ENCODE data around the gene SPTBN1. TPM values are rescaled to one million over a fixed set of nuclear protein-coding genes. Genes with fewer than 3 reads are reported as not detected.

Gene SPTBN1
- total RNA-seq, 1 donor from 2014 or later, result 320 TPM

- no peak for DNase-seq (ENCODE audit: low spot score)
Measured at GRCh38 chr2:54551123-54551756, 95.1 kb downstream of the SPTBN1 start.

- no peak for DNase-seq (ENCODE audit: low spot score)
Measured at GRCh38 chr2:54553075-54553474, 96.9 kb downstream of the SPTBN1 start.

- no peak for DNase-seq (ENCODE audit: low spot score)
Measured at GRCh38 chr2:54553775-54554174, 97.6 kb downstream of the SPTBN1 start.

- no peak for DNase-seq (ENCODE audit: low spot score)
Measured at GRCh38 chr2:54555318-54555837, 99.3 kb downstream of the SPTBN1 start.

GRCh38 chr2:54556621-54557121, 100.5 kb downstream of the SPTBN1 start:
- no peak for DNase-seq (ENCODE audit: low spot score)

- DNase-seq (ENCODE audit: low spot score), result no peak
Measured at GRCh38 chr2:54557211-54557600, 101.1 kb downstream of the SPTBN1 start.

GRCh38 chr2:54557601-54558187, 101.6 kb downstream of the SPTBN1 start:
- no peak for DNase-seq (ENCODE audit: low spot score)

GRCh38 chr2:54558188-54559005, 102.3 kb downstream of the SPTBN1 start:
- peak; percentile 58 for DNase-seq (ENCODE audit: low spot score)

GRCh38 chr2:54559006-54559445, 102.9 kb downstream of the SPTBN1 start:
- DNase-seq (ENCODE audit: low spot score), result no peak

GRCh38 chr2:54559593-54560145, 103.5 kb downstream of the SPTBN1 start:
- DNase-seq (ENCODE audit: low spot score), result peak; percentile 86

GRCh38 chr2:54560146-54560881, 104.2 kb downstream of the SPTBN1 start:
- DNase-seq (ENCODE audit: low spot score), result peak; percentile 65

- DNase-seq (ENCODE audit: low spot score), result no peak
Measured at GRCh38 chr2:54561010-54561409, 104.9 kb downstream of the SPTBN1 start.

GRCh38 chr2:54564439-54564838, 108.3 kb downstream of the SPTBN1 start:
- DNase-seq (ENCODE audit: low spot score), result no peak

GRCh38 chr2:54565551-54565950, 109.4 kb downstream of the SPTBN1 start:
- no peak for DNase-seq (ENCODE audit: low spot score)

GRCh38 chr2:54566896-54567295, 110.8 kb downstream of the SPTBN1 start:
- DNase-seq (ENCODE audit: low spot score), result no peak

- DNase-seq (ENCODE audit: low spot score), result no peak
Measured at GRCh38 chr2:54568876-54569321, 112.8 kb downstream of the SPTBN1 start.

- DNase-seq (ENCODE audit: low spot score), result no peak
Measured at GRCh38 chr2:54569745-54570301, 113.7 kb downstream of the SPTBN1 start.

GRCh38 chr2:54570321-54570855, 114.3 kb downstream of the SPTBN1 start:
- DNase-seq (ENCODE audit: low spot score), result no peak

GRCh38 chr2:54570925-54571694, 115.0 kb downstream of the SPTBN1 start:
- DNase-seq (ENCODE audit: low spot score), result peak; percentile 87

- DNase-seq (ENCODE audit: low spot score), result peak; percentile 94
Measured at GRCh38 chr2:54572262-54572635, 116.1 kb downstream of the SPTBN1 start.

All from umbilical cord (tissue), 2 donors.